Mesothelial cell of epicardium (in vitro differentiated cells): ENCODE data around the gene TDRD9. TPM values are rescaled to one million over a fixed set of nuclear protein-coding genes. Genes with fewer than 3 reads are reported as not detected.
A peak's percentile ranks its signal among the peaks of the same experiment; 100 is the strongest.
"Not testable (repeated sequence)": the region's sequence is repeated elsewhere in the genome, so short reads cannot be mapped to it uniquely, and the experiment has no call there.

Experiments used
- DNase-seq, 2 experiments: peaks; one replicate each; pipeline ENCODE4 v3.0.0; 2021; ENCODE audit warnings: low spot score in 2 of 2; ENCODE audit not compliant: unreplicated experiment in 2 of 2
- H3K27ac Mint-ChIP-seq: 2 replicates; pipeline ENCODE4 v1.8.0; 2021; ENCODE audit warnings: mixed read lengths
- H3K27me3 Mint-ChIP-seq: 2 replicates; pipeline ENCODE4 v1.8.0; 2021; ENCODE audit warnings: low read depth, mixed read lengths
- H3K36me3 Mint-ChIP-seq: 2 replicates; pipeline ENCODE4 v1.8.0; 2021; ENCODE audit warnings: mixed read lengths
- H3K4me1 Mint-ChIP-seq: 2 replicates; pipeline ENCODE4 v1.8.0; 2021; ENCODE audit warnings: mixed read lengths
- H3K4me3 Mint-ChIP-seq: 2 replicates; pipeline ENCODE4 v1.8.0; 2021; ENCODE audit warnings: mild to moderate bottlenecking, moderate library complexity, mixed read lengths
- H3K9me3 Mint-ChIP-seq: 2 replicates; pipeline ENCODE4 v1.8.0; 2021; ENCODE audit warnings: mixed read lengths
- CTCF ChIP-seq: fragments of 200-600 bp; sonication (generic); IDR thresholded peaks from one replicate; pipeline ENCODE4 v1.5.0; 2021; ENCODE audit warnings: antibody characterized with exemption; ENCODE audit not compliant: unreplicated experiment
- total RNA-seq: library from RNA; stranded (reverse); gene quantifications from 3 replicates; pipeline ENCODE4 v1.2.1, GENCODE V29; 2021

Gene TDRD9
- total RNA-seq, 1 donor from 2014 or later = not detected

GRCh38 chr14:103886304-103887169, 41.7 kb upstream of the TDRD9 start:
- Mint-ChIP-seq H3K27ac (peak overlapping the region; percentile 39), H3K4me1 (peaks cover 14% of the 10 kb centered on the region), H3K36me3 (no peaks in the 10 kb centered on the region), H3K4me3 (no peak overlapping the region), H3K27me3 (no peaks in the 10 kb centered on the region), H3K9me3 (no peaks in the 10 kb centered on the region)
- TF ChIP-seq CTCF = no peak
- no peak for DNase-seq

- DNase-seq = no peak
- H3K4me1 Mint-ChIP-seq = peaks cover 13% of the 10 kb centered on the region
- no peak overlapping the region for H3K27ac Mint-ChIP-seq
- no peaks in the 10 kb centered on the region for H3K36me3 Mint-ChIP-seq
- no peaks in the 10 kb centered on the region for H3K27me3 Mint-ChIP-seq
- H3K9me3 Mint-ChIP-seq = no peaks in the 10 kb centered on the region
- no peak for TF ChIP-seq CTCF
- H3K4me3 Mint-ChIP-seq = no peak overlapping the region
These were observed 41.1 kb upstream of the TDRD9 start for GRCh38 chr14:103887170-103887501.

DNA sequence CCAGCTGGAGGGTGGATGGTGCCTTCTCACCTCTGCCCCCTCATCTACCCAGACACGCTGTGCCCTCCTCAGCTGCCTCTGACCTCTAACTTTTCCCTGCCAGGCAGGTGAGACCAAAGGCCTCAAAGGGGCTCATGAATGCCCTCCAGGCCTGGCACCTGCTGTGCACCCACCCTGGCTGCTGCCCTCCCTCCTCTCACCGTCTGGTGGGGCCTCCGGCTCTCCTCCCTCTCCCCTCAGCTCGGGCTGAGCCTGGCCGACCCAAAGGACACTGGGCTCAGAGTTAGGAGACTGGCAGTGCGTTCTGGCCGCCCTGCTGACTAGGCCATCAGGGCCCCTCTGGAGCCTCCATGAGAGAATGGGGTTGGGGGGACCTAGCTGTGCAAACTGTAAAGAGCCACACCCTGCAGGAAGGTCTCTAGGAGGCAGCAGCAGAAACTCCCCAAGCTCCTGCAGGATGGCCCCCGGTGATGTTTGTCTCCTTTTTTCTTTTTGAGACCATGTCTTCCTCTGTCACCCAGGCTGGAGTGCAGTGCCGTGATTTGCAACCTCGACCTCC, 40.6 kb upstream of the TDRD9 start:
- Mint-ChIP-seq H3K27ac (no peak overlapping the region), H3K4me3 (no peak overlapping the region), H3K4me1 (peaks cover 8% of the 10 kb centered on the region), H3K36me3 (no peaks in the 10 kb centered on the region), H3K9me3 (no peaks in the 10 kb centered on the region), H3K27me3 (no peaks in the 10 kb centered on the region)
- DNase-seq = no peak
- no peak for TF ChIP-seq CTCF

DNA sequence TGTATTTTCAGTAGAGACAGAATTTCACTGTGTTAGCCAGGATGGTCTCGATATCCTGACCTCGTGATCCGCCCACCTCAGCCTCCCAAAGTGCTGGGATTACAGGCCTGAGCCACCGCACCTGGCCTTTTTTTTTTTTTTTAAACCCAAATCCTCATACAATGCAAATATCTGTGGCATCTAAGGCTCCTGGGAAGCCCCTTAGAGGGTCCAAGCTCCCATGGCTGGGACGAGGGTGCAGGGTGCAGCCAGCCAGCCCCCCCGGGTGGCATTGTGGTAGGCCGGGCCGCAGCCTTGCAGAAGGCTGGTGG, 39.3 kb upstream of the TDRD9 start:
- H3K27me3 Mint-ChIP-seq, DNase-seq, H3K36me3 Mint-ChIP-seq, H3K27ac Mint-ChIP-seq, H3K4me1 Mint-ChIP-seq, H3K9me3 Mint-ChIP-seq, H3K4me3 Mint-ChIP-seq: not testable (repeated sequence)

- peaks cover 8% of the 10 kb centered on the region for H3K4me1 Mint-ChIP-seq
- no peaks in the 10 kb centered on the region for H3K9me3 Mint-ChIP-seq
- no peak overlapping the region for H3K4me3 Mint-ChIP-seq
- no peaks in the 10 kb centered on the region for H3K36me3 Mint-ChIP-seq
- H3K27ac Mint-ChIP-seq = no peak overlapping the region
- DNase-seq = no peak
- no peak for TF ChIP-seq CTCF
- no peaks in the 10 kb centered on the region for H3K27me3 Mint-ChIP-seq
These were observed 38.8 kb upstream of the TDRD9 start for GRCh38 chr14:103889313-103890051.

DNA sequence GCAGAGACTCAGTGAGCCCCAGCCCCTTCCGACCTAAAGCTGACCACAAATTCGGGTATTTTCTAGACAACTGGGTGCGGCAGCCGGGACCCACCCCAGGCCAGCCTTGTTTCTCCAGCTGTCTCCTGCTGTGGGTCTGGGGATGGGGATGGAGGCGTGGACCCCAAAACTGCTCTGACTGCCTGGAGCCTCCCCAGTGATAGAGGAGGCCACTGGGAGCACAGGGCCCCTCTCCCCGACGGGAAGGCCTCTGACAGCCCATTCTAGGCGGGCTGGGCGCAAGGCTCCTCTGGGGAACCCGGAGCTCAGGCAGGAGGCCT, 38.2 kb upstream of the TDRD9 start:
- H3K9me3 Mint-ChIP-seq = no peaks in the 10 kb centered on the region
- TF ChIP-seq CTCF = no peak
- no peak for DNase-seq
- no peak overlapping the region for H3K4me3 Mint-ChIP-seq
- no peaks in the 10 kb centered on the region for H3K36me3 Mint-ChIP-seq
- no peak overlapping the region for H3K27ac Mint-ChIP-seq
- peaks cover 8% of the 10 kb centered on the region for H3K4me1 Mint-ChIP-seq
- no peaks in the 10 kb centered on the region for H3K27me3 Mint-ChIP-seq
